GM19193 (cell line): ENCODE results near the gene TMEM123.

ENCODE experiments used
- POLR2A ChIP-seq: IDR thresholded peaks from 4 replicates; pipeline ENCODE4 v1.6.1; 2011; ENCODE audit not compliant: insufficient read depth, insufficient read length; ENCODE audit errors: extremely low read depth

TMEM123 gene

GRCh38 chr11:102447193-102447592 is 5.4 kb downstream of the TMEM123 start:
- TF ChIP-seq POLR2A, result no peak

- no peak for TF ChIP-seq POLR2A
These were observed 6.0 kb downstream of the TMEM123 start for GRCh38 chr11:102446606-102447005.

GRCh38 chr11:102438311-102439062 is 14.1 kb downstream of the TMEM123 start:
- no peak for TF ChIP-seq POLR2A

GRCh38 chr11:102437727-102438126 is 14.8 kb downstream of the TMEM123 start:
- TF ChIP-seq POLR2A, result no peak

GRCh38 chr11:102436976-102437375 is 15.6 kb downstream of the TMEM123 start:
- TF ChIP-seq POLR2A, result no peak

- no peak for TF ChIP-seq POLR2A
These were observed 16.0 kb downstream of the TMEM123 start for GRCh38 chr11:102436561-102436960.

GRCh38 chr11:102435688-102436087 is 16.9 kb downstream of the TMEM123 start:
- TF ChIP-seq POLR2A, result no peak

GRCh38 chr11:102431404-102431803 is 21.2 kb downstream of the TMEM123 start:
- no peak for TF ChIP-seq POLR2A

- no peak for TF ChIP-seq POLR2A
These were observed 22.3 kb downstream of the TMEM123 start for GRCh38 chr11:102430158-102430836.

- no peak for TF ChIP-seq POLR2A
These were observed 22.9 kb downstream of the TMEM123 start for GRCh38 chr11:102429691-102430090.

- TF ChIP-seq POLR2A, result no peak
These were observed 23.3 kb downstream of the TMEM123 start for GRCh38 chr11:102429226-102429625.

- no peak for TF ChIP-seq POLR2A
These were observed 23.9 kb downstream of the TMEM123 start for GRCh38 chr11:102428696-102429095.

- TF ChIP-seq POLR2A, result no peak
These were observed 25.5 kb downstream of the TMEM123 start for GRCh38 chr11:102427068-102427467.

- TF ChIP-seq POLR2A, result no peak
These were observed 26.0 kb downstream of the TMEM123 start for GRCh38 chr11:102426570-102426969.

GRCh38 chr11:102426000-102426399 is 26.6 kb downstream of the TMEM123 start:
- TF ChIP-seq POLR2A, result no peak

- TF ChIP-seq POLR2A, result no peak
These were observed 28.6 kb downstream of the TMEM123 start for GRCh38 chr11:102423936-102424335.
